Tibial artery (tissue), 4 donors: ENCODE measurements around the gene AXL.

Experiments used
- DNase-seq, 2 donors: peaks; one replicate each; pipeline ENCODE4 v3.0.0-alpha.2; 2019
- H3K27ac ChIP-seq, 2 donors: fragments of 200-600 bp; sonication (generic) in 1 of 2; 1 replicate in 1 of 2; 2 replicates in 1 of 2; pipeline ENCODE4 v1.5.1; 2018 to 2019; ENCODE audit warnings: mild to moderate bottlenecking in 1 of 2
- H3K27me3 ChIP-seq, 2 donors: fragments of 200-600 bp; sonication (generic) in 1 of 2; one replicate each; pipeline versions ENCODE4 v1.5.1 to v1.6.0; 2016 to 2019
- H3K36me3 ChIP-seq, 3 donors: fragments of 200-600 bp; sonication (generic) in 2 of 3; one replicate each; pipeline ENCODE4 v1.5.1; 2016 to 2019; ENCODE audit warnings: mild to moderate bottlenecking in 2 of 3
- H3K4me1 ChIP-seq, 4 donors: fragments of 200-600 bp; sonication (generic) in 2 of 4; 1 replicate in 3 of 4; 2 replicates in 1 of 4; pipeline ENCODE4 v1.5.1; 2016 to 2019
- H3K4me3 ChIP-seq, 2 donors: fragments of 200-600 bp; sonication (generic) in 1 of 2; 1 replicate in 1 of 2; 2 replicates in 1 of 2; pipeline ENCODE4 v1.5.1; 2018 to 2019; ENCODE audit warnings: mild to moderate bottlenecking in 2 of 2
- H3K9me3 ChIP-seq, 3 donors: fragments of 200-600 bp; sonication (generic) in 1 of 3; one replicate each; pipeline ENCODE4 v1.5.1; 2016 to 2019
- CTCF ChIP-seq, 2 experiments: fragments of 200-600 bp in 1 of 2; fragments of 450-650 bp in 1 of 2; IDR thresholded peaks; one replicate each; pipeline ENCODE4 v1.5.1; 2017 to 2019; ENCODE audit warnings: antibody characterized with exemption in 2 of 2, mild to moderate bottlenecking in 1 of 2, moderate library complexity in 1 of 2
- intact Hi-C: fragments of 100-400 bp; cut with DNase I; formaldehyde crosslinking; loops from one replicate; pipeline ENCODE4 v1.15.0; 2023; ENCODE audit warnings: low total_unique reads

The AXL gene

GRCh38 chr19:41223431-41224234, 4.6 kb downstream of the AXL start:
- H3K4me1 ChIP-seq, result peaks cover 0 to 75% (median 49%) of the 10 kb centered on the region in 4 donors
- peak overlapping the region; percentile 8 to 15 for H3K4me3 ChIP-seq
- peak overlapping the region; percentile 97 to 99 for H3K27ac ChIP-seq
- DNase-seq, result peak in 1 of 2 donors; percentile 82
- no peaks in the 10 kb centered on the region for H3K9me3 ChIP-seq
- intact Hi-C loops, result no loop called here
- TF ChIP-seq CTCF (IDR thresholded peaks at IDR 0.05), result no peak
- H3K27me3 ChIP-seq, result no peaks in the 10 kb centered on the region
- peaks cover 9 to 20% (median 16%) of the 10 kb centered on the region in 3 donors for H3K36me3 ChIP-seq

GRCh38 chr19:41224632-41225031, 5.6 kb downstream of the AXL start:
- intact Hi-C loops, result loop anchor here (5.0 kb wide), 1 partner anchor 38 kb away; the partner anchor contains the start of gene HNRNPUL1
- Histone ChIP-seq H3K27me3 (no peaks in the 10 kb centered on the region), H3K9me3 (no peaks in the 10 kb centered on the region), H3K27ac (peak overlapping the region; percentile 97 to 99), H3K36me3 (peaks cover 9 to 20% (median 16%) of the 10 kb centered on the region in 3 donors), H3K4me3 (no peak overlapping the region), H3K4me1 (peaks cover 0 to 80% (median 52%) of the 10 kb centered on the region in 4 donors)
- no peak for DNase-seq
- no peak for TF ChIP-seq CTCF (IDR thresholded peaks at IDR 0.05)

- intact Hi-C loops, result loop anchor here (5.0 kb wide), 1 partner anchor 37 kb away; the partner anchor contains the start of gene HNRNPUL1
- TF ChIP-seq CTCF (IDR thresholded peaks at IDR 0.05), result no peak
- Histone ChIP-seq H3K4me3 (peak overlapping the region; percentile 53 to 56), H3K27ac (peak overlapping the region; percentile 97 to 99), H3K9me3 (no peaks in the 10 kb centered on the region), H3K36me3 (peaks cover 9 to 18% (median 15%) of the 10 kb centered on the region in 3 donors), H3K4me1 (peaks cover 0 to 79% (median 50%) of the 10 kb centered on the region in 4 donors), H3K27me3 (no peaks in the 10 kb centered on the region)
- DNase-seq, result peak; percentile 88 to 90
Observed at GRCh38 chr19:41225238-41226052, 6.4 kb downstream of the AXL start.

- peak overlapping the region; percentile 97 to 99 for H3K27ac ChIP-seq
- peak; percentile 68 to 92 for DNase-seq
- TF ChIP-seq CTCF (IDR thresholded peaks at IDR 0.05), result no peak
- H3K27me3 ChIP-seq, result no peaks in the 10 kb centered on the region
- peaks cover 0 to 71% (median 42%) of the 10 kb centered on the region in 4 donors for H3K4me1 ChIP-seq
- intact Hi-C loops, result loop anchor here (5.0 kb wide), 1 partner anchor 36 kb away; the partner anchor contains the start of gene HNRNPUL1
- H3K4me3 ChIP-seq, result peak overlapping the region; percentile 53 to 56
- H3K36me3 ChIP-seq, result peaks cover 11 to 17% (median 13%) of the 10 kb centered on the region in 3 donors
- no peaks in the 10 kb centered on the region for H3K9me3 ChIP-seq
Observed at GRCh38 chr19:41226053-41226873, 7.2 kb downstream of the AXL start.
